Activated CD4-positive, alpha-beta T cell treated with anti-CD3 and anti-CD28 coated beads, Interleukin-2, Interleukin-4, amounts not matched to agents 100 ng/mL and 50 ng/mL, durations not matched to agents 16 hours and 8 hours (primary cell): ENCODE measurements around the gene TMEM135.

Experiments
- DNase-seq: peaks from one replicate; pipeline ENCODE4 v3.0.0-alpha.2; 2020; ENCODE audit warnings: low spot score

The TMEM135 gene

DNA sequence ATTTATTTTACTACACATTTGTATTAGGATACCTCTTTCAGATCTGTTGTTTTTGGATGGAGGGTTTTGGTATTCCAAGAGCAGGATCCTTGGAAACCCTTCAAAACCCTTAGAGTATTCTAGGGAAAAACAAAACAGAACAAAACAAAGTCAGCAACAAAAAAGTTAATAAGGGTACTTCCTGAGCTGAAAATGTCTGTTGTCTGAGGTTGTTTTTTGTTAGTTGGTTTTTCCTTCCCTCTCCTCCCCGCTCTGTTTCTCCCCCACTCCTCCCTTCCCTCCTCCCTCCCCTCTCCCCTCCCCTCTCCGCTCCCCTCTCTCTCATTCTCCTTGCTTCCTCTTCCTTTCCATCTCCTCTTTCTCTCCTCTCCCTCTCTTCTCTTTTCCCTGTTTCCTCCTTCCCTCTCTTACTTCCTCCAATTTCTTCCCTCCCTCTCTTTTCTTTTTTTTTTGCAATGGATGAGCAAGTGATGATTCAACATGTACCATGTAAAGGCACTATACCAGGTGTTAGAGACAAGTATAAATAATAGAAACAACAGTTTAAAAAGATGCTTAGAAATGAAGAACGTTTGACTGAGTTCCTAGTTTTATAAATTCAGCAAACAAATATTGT lies 160.6 kb downstream of the TMEM135 start:
- DNase-seq: no peak

DNA sequence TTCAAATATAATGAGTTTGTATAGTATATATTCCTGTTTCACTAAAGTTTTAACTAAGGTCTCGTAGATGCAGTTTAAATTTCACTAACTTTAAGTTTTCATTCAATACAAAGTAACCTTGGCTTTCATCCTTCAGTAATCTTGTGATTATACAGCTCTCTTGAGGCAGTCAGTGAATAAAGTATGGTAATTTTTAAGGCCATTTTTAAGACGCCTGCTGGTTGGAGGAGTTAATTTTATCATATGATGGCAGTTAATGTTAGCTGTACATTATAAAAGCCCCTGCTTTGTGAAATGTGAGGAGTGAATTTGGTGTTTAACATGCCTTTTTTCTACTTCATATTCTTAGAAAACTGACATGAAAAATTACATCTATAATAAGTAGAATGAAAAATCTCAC lies 163.6 kb downstream of the TMEM135 start:
- DNase-seq: no peak

DNA sequence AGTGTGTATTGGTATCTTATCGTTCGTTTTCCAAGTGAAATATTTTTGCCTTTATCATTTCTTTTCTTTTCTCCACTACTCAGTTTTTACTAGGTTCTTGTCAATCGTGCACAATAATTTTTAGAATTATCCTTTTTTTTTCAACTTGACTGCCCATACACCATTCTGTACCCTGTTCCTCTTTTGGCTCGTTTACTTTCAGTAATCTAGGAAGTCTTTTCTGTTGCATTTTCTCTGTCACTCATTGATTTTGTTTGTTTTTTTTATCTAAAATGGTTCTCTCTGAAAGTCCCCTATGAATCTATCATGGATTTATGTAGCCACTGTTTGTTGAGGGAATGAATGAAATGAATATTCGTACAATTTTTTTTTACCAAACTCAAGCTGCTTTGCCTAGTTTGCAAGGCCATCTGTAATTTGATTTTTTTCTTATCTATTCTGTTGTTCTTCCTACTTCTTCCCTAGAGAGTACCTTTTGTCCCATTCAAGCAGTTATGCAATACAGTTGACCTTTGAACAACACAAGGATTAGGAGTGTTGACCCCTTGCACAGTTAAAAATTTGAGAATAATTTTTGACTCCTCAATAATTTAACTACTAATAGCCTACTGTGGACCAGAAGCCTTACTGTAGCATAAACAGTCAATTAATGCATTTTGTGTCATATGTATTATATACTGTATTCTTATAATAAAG lies 166.3 kb downstream of the TMEM135 start:
- DNase-seq: no peak

DNA sequence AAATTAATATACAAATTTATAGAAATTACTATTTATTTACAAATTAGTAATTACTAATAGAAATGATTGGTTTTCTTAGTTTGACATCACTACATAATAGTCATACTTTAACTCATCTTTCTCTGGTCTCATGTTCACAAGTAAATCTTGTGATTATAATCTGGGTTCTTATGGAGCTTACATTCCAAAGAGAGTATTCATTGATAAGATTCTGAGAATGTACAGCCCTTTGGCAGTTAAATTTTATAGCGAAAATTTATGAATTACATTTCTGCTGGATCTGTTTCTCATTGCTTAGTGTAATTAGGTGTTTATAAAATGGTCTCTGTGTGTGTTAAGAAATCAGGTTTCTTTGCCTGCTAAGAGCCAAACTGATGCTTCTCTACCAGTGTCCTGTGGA lies 175.2 kb downstream of the TMEM135 start:
- no peak for DNase-seq

DNA sequence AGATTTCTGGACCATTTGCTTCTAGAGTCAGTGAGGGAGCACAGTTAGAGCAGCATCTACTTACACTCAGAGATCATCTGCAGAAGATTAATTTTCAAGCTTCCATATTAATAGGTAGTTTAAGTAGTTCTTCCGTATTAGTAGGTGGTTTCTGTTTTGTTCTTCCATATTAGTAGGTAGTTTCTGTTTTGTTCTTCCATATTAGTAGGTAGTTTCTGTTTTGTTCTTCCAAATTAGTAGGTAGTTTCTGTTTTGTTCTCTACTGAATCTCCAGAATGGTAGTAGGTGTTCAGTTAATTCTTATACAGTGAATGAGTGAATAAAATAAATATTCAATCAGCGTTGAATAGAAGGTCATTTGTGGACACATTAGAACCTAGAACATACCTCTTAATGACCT lies 175.7 kb downstream of the TMEM135 start:
- peak; percentile 15 for DNase-seq

DNA sequence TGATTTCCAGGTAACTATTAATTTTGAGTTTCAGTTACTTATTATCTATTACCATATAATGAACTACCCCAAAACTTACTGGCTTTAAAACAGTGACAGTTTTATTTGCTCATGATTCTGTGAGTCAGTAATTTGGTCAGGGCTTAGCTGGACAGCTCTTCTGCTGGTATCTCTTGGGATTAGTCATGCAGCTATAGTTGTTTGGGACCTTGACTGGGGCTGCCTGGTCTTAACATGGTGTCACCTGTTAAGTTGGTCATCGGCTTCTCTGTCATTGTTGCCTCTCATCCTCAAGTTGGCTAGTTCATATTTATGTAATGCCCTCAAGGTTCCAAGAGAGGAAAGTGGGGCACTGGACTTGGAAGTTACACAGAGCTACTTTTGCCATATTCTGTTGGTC lies 177.5 kb downstream of the TMEM135 start:
- DNase-seq: no peak

DNA sequence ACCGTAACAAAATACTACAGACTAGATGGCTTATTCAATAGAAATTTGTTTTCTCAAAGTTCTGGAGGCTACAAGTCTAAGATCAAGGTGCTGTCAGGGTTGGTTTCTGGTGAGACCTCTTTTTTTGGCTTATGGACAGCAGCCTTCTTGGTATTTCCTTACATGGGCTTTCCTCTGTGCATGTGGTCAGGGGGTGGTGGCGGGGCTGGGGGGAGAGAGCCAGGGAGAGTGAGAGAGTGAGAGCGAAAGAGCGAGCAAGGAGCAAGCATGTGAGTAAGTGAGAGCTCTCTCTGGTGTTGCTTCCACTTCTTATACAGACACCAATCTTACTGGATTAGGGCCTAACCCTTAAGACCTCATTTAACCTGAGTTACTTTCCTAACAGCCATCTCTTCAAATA lies 181.5 kb downstream of the TMEM135 start:
- no peak for DNase-seq

DNA sequence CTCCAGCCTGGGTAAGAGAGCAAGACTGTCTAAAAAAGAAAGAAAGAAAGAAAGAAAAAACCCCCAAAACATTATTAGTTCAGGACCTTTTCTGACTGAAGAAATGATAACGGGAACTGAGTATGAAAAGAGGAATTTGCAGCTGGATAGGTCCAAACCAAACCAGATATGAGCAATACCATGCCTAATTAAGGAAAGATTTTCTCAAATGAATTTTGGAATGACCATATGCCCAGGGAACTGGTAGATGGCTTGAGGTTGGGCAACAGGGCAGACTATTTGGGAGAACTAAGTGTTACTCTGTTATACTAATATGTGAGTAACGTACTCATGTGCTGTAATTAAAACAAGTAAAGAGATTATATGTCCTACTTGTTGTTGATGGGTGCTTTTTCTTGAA lies 186.1 kb downstream of the TMEM135 start:
- no peak for DNase-seq

DNA sequence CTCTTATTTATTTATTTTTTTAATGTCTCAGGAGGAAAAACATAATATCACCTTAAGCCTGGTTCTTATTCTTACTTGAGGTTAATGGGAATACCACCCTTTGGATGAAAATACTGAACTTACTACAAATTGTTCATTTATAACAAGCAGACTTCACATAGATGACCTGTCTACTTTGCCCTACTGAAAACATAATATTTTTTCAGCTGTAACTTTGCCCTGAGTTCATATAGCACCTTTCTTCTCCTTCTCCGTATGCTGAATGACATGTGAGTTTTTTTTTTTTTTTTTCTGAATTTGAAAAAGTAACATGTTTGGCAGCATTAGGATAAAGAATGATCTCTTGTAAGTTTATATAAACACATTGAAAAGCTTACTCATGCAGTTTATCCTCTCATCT lies 186.8 kb downstream of the TMEM135 start:
- no peak for DNase-seq

DNA sequence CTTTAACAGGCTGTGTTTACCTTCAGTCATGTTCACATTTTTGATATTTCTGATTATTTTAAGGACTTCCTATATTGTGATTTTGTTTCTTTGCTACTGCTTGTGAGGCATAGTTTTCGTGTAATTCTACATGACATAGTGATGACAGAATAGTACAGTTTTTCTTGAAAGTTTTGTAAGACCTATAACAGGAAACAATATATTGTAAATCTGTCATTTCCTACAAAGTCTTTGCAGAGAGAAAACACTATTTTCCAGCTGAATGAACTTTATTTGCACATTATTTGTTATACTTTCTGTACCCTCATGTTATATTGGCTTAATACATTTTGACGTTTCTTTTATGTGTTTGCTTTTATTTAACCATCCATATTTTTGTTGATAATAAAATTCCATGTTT lies 191.1 kb downstream of the TMEM135 start:
- no peak for DNase-seq

DNA sequence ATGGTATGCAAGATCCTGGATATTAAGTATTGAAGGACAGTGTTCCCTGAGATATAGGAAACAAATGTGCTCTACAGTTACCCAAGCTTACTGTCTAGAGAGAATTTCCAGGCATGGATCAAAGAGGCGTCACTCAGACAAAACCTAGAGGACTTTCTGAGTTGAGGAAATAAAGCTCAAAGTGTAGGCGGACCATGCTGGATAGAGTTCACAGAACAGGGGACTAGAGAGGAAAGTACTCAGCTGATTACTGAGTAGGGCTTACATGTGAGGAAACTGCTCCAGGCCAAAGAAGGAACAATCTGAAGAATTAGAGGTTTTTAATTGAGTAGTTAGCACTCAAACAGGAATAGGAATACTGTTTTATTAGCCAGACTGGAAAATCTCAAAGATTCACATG lies 193.3 kb downstream of the TMEM135 start:
- no peak for DNase-seq

DNA sequence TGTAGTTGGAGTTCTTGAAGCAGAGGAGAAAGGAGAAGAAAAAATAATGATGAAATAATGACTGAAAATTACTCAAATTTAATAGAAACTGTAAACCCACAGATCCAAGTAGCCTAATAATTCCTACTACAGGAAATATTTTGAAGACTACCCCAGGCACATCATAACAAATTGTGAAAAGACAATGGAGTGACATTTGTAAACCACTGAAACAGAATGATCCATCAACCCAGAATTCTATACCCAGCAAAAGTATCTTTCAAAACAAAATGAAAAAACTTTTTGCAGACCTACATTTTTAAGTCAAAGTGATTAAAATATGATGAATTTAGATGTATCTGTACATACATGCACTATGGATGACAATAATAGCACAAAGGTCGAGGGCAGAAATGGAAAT lies 194.6 kb downstream of the TMEM135 start:
- DNase-seq: no peak

DNA sequence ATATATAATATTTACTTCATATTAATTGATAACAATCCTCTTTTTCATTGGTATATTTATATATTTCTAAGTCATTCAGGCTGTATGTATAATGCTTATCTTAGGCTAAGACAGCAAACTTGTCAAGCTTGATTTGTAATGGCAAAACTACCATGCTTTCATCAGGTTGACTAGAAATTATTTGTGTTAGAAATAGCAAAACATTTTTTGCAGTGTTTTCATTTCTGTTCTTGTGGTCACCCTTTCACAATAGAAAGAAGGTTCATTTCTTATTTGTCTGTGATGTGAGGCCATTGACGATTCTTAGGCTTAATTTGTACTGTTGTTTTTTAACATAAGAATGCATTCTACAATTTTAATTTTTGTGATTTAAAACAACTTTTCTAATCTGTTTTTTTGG lies 197.6 kb downstream of the TMEM135 start:
- no peak for DNase-seq

DNA sequence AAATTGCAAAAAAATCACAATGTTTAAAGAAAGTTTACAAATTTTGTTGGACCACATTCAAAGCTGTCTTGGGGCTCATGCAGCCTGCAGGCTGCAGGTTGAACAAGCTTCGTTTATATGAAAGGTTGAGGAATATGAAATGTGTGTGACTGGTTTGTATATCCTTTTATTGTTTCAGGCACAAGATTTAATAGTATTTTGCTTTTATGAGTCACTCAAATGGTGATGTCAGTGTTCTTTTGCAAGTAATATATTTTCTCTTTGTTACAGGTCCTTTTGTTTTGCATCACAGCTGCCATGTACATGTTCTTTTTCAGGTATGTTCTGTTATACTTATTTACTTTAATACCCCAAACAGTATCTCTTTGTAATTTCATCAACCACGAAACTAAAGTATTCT lies 198.6 kb downstream of the TMEM135 start:
- no peak for DNase-seq

DNA sequence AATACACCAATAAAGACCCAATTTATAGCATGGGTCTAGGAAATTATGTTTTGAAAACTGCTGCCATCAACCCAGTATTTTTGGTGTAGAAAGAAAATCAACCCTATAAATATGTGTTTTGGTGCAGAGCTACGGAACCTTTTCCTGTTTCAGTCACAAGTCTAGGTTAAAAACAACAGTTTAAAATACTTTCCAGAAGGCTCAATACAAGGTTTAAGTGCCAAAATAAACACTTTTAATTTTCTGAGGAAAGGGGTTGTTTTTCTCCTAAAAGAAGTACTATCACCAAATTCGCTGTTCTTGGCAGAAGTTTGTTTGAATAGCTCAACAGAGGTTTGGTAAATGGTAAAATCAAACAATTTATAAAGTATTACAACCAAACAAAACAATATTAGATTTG lies 201.3 kb downstream of the TMEM135 start:
- no peak for DNase-seq

DNA sequence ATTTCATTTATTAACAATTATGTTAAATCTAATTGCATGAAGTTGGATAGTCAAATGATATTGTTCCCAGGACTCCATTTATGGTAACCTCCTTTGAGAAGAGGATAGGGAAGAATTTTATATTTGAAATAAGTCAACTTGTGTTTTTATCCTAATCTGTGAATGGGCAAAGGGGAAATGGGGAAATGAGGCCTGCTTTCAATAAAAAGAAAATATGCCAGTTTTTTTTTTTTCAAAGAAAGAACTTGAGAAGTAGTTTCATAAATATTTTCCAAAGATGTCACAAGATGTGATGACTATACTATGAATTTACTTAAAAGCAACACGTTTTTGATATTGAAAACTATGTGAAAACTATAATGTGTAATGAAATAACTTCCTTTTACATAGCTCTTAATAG lies 201.8 kb downstream of the TMEM135 start:
- DNase-seq: no peak

DNA sequence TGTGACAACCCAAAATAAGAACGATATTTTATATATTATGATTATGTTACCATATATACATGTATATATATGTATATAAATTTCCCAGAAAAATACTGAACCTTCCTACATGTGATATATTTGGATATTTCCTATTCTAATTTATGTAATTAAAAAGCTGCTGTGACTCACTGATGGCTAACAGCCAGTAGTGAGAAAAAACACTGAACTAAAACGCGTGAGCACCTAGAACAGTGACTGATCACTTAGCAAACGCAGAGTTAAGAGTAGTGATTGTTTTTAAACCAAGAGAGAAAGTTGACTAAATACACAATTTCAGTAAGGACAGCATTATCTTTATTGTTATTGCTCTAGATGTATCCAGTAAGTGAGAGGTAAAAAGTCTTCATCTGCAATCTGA lies 213.8 kb downstream of the TMEM135 start:
- DNase-seq: no peak

DNA sequence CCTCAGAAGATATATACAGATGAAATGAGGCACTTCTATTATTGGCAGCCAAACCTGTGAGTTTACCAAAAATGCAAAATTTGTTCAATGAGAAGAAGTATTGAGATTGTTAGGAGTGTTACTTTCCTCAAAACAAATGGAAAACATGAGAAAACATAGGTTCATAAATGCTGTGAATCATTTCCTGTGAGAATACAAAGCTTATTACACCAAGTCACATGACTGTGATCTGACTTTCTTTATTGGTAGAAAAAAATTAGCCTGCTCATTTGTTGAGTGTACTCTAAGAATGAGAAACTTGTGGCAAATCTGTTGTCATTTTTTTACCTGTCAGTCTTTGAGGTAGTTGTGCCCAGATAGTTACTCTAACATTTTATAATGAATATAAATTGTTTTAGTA lies 215.1 kb downstream of the TMEM135 start:
- DNase-seq: peak; percentile 62

DNA sequence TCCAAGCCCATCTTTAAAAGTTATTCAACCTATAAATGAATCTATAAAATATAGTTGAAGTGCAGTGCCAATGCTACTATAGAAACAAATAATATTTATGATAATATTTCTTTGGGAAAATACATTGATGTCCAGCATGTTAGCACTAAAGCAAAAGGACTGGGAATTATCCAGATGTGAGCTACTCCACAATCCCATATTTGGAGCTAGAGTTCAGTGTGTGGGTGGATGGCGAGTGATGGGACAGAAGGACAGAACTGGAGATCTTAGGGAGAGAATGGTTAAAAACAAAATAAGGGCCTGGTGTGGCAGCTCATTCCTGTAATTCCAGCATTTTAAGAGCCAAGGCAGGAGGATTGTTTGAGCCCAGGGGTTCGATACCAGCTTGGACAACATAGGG lies 216.8 kb downstream of the TMEM135 start:
- DNase-seq: no peak

DNA sequence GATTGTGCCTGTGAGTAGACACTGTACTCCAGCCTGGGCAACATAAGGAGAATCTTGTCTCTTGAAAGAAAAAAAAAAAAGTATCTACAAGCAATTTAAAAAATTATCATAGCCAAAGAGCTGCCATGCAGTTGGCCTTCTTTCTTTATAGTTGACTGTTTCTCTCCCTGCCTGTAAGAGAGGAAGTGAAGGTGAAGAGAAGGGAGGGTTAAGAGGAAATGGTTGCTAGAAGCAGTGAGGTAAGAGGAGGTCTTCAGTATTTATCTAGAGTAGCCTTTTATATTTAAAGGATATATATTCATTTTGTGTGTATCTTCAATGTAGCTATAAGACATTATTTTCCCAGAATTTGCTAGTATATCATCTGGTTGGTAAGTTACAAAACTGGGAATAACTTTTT lies 217.9 kb downstream of the TMEM135 start:
- DNase-seq: no peak

DNA sequence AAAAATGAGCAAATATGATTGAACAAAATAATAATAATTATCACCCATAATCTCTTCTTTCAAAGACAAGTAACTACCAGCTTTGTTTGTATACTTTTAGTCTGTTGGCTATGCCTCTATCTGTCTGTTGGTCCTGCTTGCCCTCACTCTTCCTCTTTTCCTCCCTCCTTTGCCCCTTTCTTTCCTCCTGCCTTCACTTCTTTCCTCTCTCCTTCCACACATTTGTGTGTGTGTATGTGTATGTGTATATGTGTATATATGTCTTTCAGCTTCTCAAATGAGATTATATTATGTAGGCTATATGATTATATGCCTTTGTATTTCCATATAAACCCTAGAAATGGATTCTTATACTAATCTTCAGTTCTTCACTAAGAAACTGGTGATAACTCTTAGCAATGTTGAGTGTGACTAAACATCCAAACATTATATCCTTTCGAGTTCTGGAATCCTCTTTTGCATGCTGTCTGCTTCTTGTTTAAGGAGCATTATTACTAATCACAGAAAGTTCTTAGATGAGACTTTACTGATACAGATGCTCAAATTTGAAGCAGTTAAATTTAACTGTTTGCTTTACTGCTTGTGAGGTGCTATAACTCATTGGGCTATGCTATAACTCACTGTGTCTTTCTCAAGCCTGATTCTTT lies 219.1 kb downstream of the TMEM135 start:
- no peak for DNase-seq

DNA sequence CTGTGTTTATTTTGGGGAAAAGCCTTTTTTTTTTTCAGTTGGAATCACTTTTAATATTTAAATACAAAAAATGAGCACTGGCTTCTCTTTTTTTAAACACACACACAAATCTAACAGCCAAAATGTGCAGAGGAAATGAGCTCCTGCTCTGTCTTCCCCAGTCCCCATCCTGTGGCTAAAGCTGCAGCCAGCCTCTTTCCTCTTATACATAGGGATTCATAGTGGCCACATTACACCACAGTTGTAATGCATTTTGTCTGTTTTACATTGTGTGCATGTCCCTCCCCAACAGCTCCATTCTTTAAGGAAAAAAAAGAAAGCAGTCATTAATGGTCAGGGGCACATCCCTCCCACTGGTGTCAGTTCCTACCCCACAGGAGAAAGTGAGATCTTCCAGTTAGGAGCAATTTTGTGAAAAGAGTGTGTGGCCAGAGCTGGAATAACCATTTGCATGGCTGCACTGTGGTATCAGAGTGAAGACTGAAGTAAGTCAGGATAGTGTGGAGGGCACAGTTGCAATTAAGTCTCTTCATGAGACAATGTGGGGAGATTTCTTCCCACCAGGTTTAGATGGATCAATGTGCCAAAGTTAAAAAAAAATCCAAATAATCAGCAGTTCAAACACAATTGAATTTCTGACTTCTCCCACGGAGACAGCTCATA lies 220.6 kb downstream of the TMEM135 start:
- DNase-seq: no peak

DNA sequence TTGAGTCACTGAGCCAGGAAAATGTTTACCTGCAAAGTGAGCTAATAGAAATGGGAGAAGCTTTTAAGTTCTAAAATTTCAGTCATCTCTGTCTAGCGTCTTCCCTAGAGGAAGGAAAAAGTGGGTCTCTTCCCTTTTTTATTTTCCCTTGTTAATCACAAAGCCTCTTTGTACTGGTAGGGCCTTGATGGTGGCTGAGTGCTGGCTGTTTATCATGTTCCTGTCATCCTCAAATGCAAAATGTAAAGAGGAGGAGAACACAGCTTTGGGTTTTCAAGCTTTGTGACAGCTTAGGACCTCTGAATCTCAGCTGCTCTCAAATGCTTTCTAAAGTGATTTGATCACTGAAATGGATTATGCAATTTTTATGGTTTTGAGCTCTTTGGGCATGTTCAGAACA lies 222.0 kb downstream of the TMEM135 start:
- no peak for DNase-seq
